K562 (cell line): Measurements from ENCODE around the gene NUAK2. TPM values are rescaled to one million over a fixed set of nuclear protein-coding genes. Genes with fewer than 3 reads are reported as not detected.

ENCODE experiments used
- ARID4B ChIP-seq: sonication (generic); formaldehyde crosslinking; IDR thresholded peaks from 2 replicates; pipeline ENCODE4 v1.8.0; 2022; ENCODE audit warnings: mild to moderate bottlenecking, missing genetic modification reagents
- ATF4 ChIP-seq: fragments of 450-650 bp; formaldehyde crosslinking; IDR thresholded peaks from 2 replicates; pipeline ENCODE4 v1.4.0; 2022; ENCODE audit warnings: mild to moderate bottlenecking, moderate library complexity
- CBX1 ChIP-seq: sonication (generic); IDR thresholded peaks from 2 replicates; pipeline ENCODE4 v1.6.1; 2016; ENCODE audit warnings: antibody characterized with exemption, low read depth, mild to moderate bottlenecking
- CC2D1A ChIP-seq: fragments of 450-650 bp; IDR thresholded peaks from 2 replicates; pipeline ENCODE4 v1.6.1; 2017; ENCODE audit warnings: mild to moderate bottlenecking
- E2F1 ChIP-seq: sonication (generic); formaldehyde crosslinking; IDR thresholded peaks from 2 replicates; pipeline ENCODE4 v1.8.1; 2023; ENCODE audit warnings: mild to moderate bottlenecking, missing genetic modification reagents, moderate library complexity
- E2F4 ChIP-seq: sonication (generic); formaldehyde crosslinking; IDR thresholded peaks from 2 replicates; pipeline ENCODE4 v1.8.0; 2022; ENCODE audit warnings: mild to moderate bottlenecking, low read depth, missing genetic modification reagents
- EGR1 ChIP-seq: fragments of 450-650 bp; conservative IDR thresholded peaks from 2 replicates; pipeline ENCODE4 v1.6.1; 2017; ENCODE audit warnings: mild to moderate bottlenecking
- FOXK2 ChIP-seq, 2 experiments: fragments of 450-650 bp; IDR thresholded peaks in 1 of 2; conservative IDR thresholded peaks in 1 of 2; 2 replicates each; pipeline ENCODE4 v1.6.1; 2016; ENCODE audit warnings: low read depth in 2 of 2, mild to moderate bottlenecking in 1 of 2
- HNRNPUL1 ChIP-seq: fragments of 200-400 bp; formaldehyde crosslinking; IDR thresholded peaks from 2 replicates; pipeline ENCODE4 v1.6.1; 2017; ENCODE audit warnings: low read length
- KHSRP ChIP-seq: fragments of 450-650 bp; IDR thresholded peaks from 2 replicates; pipeline ENCODE4 v1.6.1; 2017
- MCM5 ChIP-seq: fragments of 450-650 bp; IDR thresholded peaks from 2 replicates; pipeline ENCODE4 v1.6.1; 2016; ENCODE audit warnings: low read depth
- NR1H2 ChIP-seq: sonication (generic); formaldehyde crosslinking; IDR thresholded peaks from 2 replicates; pipeline ENCODE4 v1.4.0; 2020; ENCODE audit warnings: mild to moderate bottlenecking, missing genetic modification reagents
- RHOXF2B ChIP-seq: fragments of 250-450 bp; sonication (Bioruptor Pico); conservative IDR thresholded peaks from 2 replicates; pipeline ENCODE4 v1.5.1; 2021
- TAL1 ChIP-seq: fragments of 450-650 bp; IDR thresholded peaks from 2 replicates; pipeline ENCODE4 v1.6.1; 2016; ENCODE audit warnings: mild to moderate bottlenecking
- TCFL5 ChIP-seq: fragments of 250-450 bp; sonication (Bioruptor Pico); conservative IDR thresholded peaks from 2 replicates; pipeline ENCODE4 v1.6.1; 2021; ENCODE audit warnings: mild to moderate bottlenecking, moderate library complexity, matching md5 sums
- ZBTB1 ChIP-seq: sonication (generic); formaldehyde crosslinking; IDR thresholded peaks from 2 replicates; pipeline ENCODE4 v1.8.1; 2023; ENCODE audit warnings: missing genetic modification reagents, low read depth, mild to moderate bottlenecking, borderline replicate concordance
- ZKSCAN8 ChIP-seq: fragments of 200-800 bp; sonication (Bioruptor generic); IDR thresholded peaks from 2 replicates; pipeline ENCODE4 v1.6.1; 2016; ENCODE audit warnings: missing genetic modification characterization, missing compliant biosample characterization
- ZNF551 ChIP-seq: fragments of 250-450 bp; sonication (Bioruptor Pico); IDR thresholded peaks from 2 replicates; pipeline ENCODE4 v1.5.0; 2021; ENCODE audit warnings: mild to moderate bottlenecking, moderate library complexity
- ZNF75A ChIP-seq: fragments of 450-650 bp; formaldehyde crosslinking; IDR thresholded peaks from 2 replicates; pipeline ENCODE4 v1.4.0; 2020; ENCODE audit warnings: mild to moderate bottlenecking
- polyA plus RNA-seq, 8 experiments: library from polyadenylated mRNA; depleted of rRNA in 4 of 8; stranded (reverse) in 5 of 8; unstranded in 3 of 8; fragments of >200 nt; fragmentation: Nextera tagmentation in 2 of 8; fragmentation: Illumina TruSeq in 1 of 8; extraction: Ambion mirVana in 2 of 8; extraction: Trizol in 1 of 8; gene quantifications; 2 replicates each; pipeline versions ENCODE4 v1.2.1 to v1.2.3, GENCODE V29; 2011 to 2014; ENCODE audit warnings: inconsistent platforms in 1 of 8, missing spikeins in 1 of 8
- total RNA-seq, 7 experiments: library from RNA; depleted of rRNA in 6 of 7; stranded (reverse); fragments of >200 nt in 6 of 7; fragmentation: Illumina TruSeq in 2 of 7; extraction: Trizol in 2 of 7; gene quantifications; 2 replicates each; pipeline versions ENCODE4 v1.2.1 to v1.2.3, GENCODE V29; 2011 to 2021; ENCODE audit warnings: low replicate concordance in 1 of 7
- TF ChIP-seq, protein P1 (sequence below): sonication (generic); formaldehyde crosslinking; IDR thresholded peaks from 2 replicates; pipeline ENCODE4 v1.8.1; 2023; ENCODE audit warnings: mild to moderate bottlenecking, missing genetic modification reagents

Gene NUAK2
- total and polyA plus RNA-seq, 9 of the 15 experiments (the other 6 are each of a cell fraction or from before 2014, with no cell fraction given), result 0.04 to 0.44 (median 0.14) TPM

- TF ChIP-seq, protein P1, sequence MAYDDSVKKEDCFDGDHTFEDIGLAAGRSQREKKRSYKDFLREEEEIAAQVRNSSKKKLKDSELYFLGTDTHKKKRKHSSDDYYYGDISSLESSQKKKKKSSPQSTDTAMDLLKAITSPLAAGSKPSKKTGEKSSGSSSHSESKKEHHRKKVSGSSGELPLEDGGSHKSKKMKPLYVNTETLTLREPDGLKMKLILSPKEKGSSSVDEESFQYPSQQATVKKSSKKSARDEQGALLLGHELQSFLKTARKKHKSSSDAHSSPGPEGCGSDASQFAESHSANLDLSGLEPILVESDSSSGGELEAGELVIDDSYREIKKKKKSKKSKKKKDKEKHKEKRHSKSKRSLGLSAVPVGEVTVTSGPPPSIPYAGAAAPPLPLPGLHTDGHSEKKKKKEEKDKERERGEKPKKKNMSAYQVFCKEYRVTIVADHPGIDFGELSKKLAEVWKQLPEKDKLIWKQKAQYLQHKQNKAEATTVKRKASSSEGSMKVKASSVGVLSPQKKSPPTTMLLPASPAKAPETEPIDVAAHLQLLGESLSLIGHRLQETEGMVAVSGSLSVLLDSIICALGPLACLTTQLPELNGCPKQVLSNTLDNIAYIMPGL, result peak; percentile 83
- TF ChIP-seq E2F1 (CRISPR knock-in tag) (peak; percentile 75; the same call in 1 of the 2 replicates), NR1H2 (CRISPR knock-in tag) (peak; percentile 94; the same call in 1 of the 2 replicates), TCFL5 (CRISPR knock-in tag) (no peak), CC2D1A (no peak), TAL1 (no peak), ZNF75A (CRISPR knock-in tag) (no peak), ZNF551 (no peak), RHOXF2B (CRISPR knock-in tag) (no peak), ATF4 (CRISPR knock-in tag) (no peak), ARID4B (CRISPR knock-in tag) (peak; percentile 68), CBX1 (no peak), EGR1 (no peak), E2F4 (CRISPR knock-in tag) (peak; percentile 77), KHSRP (no peak), HNRNPUL1 (no peak), FOXK2 (conservative IDR thresholded peaks at IDR 0.05 in 1 of 2, IDR thresholded peaks at IDR 0.05 in 1 of 2; ENCODE audit: low read depth in 2 of 2) (no peak; a peak in 1 of 4 replicates), ZBTB1 (CRISPR knock-in tag) (peak; percentile 74), ZKSCAN8 (CRISPR knock-in tag) (no peak), MCM5 (no peak)
Observed at GRCh38 chr1:205321162-205321958, at the start of gene NUAK2 (continued).
